K562 (cell line): ENCODE measurements around the gene COL4A6.
"Not testable (repeated sequence)": the region's sequence is repeated elsewhere in the genome, so short reads cannot be mapped to it uniquely, and the experiment has no call there.

Experiments
- CTCF ChIP-seq, 3 experiments: IDR thresholded peaks in 2 of 3; conservative IDR thresholded peaks in 1 of 3; 2 replicates each; pipeline ENCODE4 v1.5.1; 2011 to 2012; ENCODE audit warnings: low read length in 3 of 3, mild to moderate bottlenecking in 3 of 3, control low read depth in 2 of 3, improper control_type of control experiment in 1 of 3, inconsistent platforms in 1 of 3, low read depth in 1 of 3, mixed read lengths in 1 of 3, moderate library complexity in 1 of 3; ENCODE audit not compliant: insufficient read depth in 2 of 3
- MAFF ChIP-seq: IDR thresholded peaks from 2 replicates; pipeline ENCODE4 v1.6.1; 2012; ENCODE audit warnings: low read length, improper control_type of control experiment

GRCh38 chrX:108376821-108377220, 61.4 kb downstream of the COL4A6 start:
- TF ChIP-seq MAFF; CTCF (IDR thresholded peaks at IDR 0.05 in 2 of 3, conservative IDR thresholded peaks at IDR 0.05 in 1 of 3; ENCODE audit: insufficient read depth in 2 of 3, low read depth in 1 of 3, low read length in 3 of 3): not testable (repeated sequence)
